Mesenchymal stem cell (in vitro differentiated cells and primary cell): ENCODE measurements around the gene FERMT3.

Source experiments
- DNase-seq: peaks from one replicate; pipeline ENCODE4 v3.0.0-alpha.2; 2013
- H2AFZ ChIP-seq: one replicate; pipeline ENCODE4 v1.6.1; 2013; ENCODE audit warnings: low read depth, mild to moderate bottlenecking, control low read depth, inconsistent platforms, low read length, moderate library complexity
- H2AK5ac ChIP-seq: 2 replicates; pipeline ENCODE4 v1.6.1; 2013; ENCODE audit warnings: low read length, moderate library complexity, mild to moderate bottlenecking, inconsistent platforms; ENCODE audit not compliant: severe bottlenecking
- H2BK120ac ChIP-seq: one replicate; pipeline ENCODE4 v1.6.1; 2013; ENCODE audit warnings: low read depth, mild to moderate bottlenecking, inconsistent platforms, low read length, moderate library complexity
- H2BK12ac ChIP-seq, 2 experiments: one replicate each; pipeline ENCODE4 v1.6.1; 2013; ENCODE audit warnings: inconsistent platforms in 2 of 2, low read length in 2 of 2, mild to moderate bottlenecking in 2 of 2, moderate library complexity in 2 of 2, control low read depth in 1 of 2
- H2BK15ac ChIP-seq: one replicate; pipeline ENCODE4 v1.6.1; 2013; ENCODE audit warnings: mild to moderate bottlenecking, low read depth, inconsistent platforms; ENCODE audit not compliant: poor library complexity, severe bottlenecking
- H2BK5ac ChIP-seq: 2 replicates; pipeline ENCODE4 v1.6.1; 2013; ENCODE audit warnings: low read depth, mild to moderate bottlenecking, low read length, control low read depth, inconsistent platforms; ENCODE audit not compliant: poor library complexity, severe bottlenecking
- H3K14ac ChIP-seq, 2 experiments: one replicate each; pipeline ENCODE4 v1.6.1; 2013; ENCODE audit warnings: inconsistent platforms in 2 of 2, low read length in 2 of 2, control low read depth in 1 of 2, mild to moderate bottlenecking in 1 of 2, moderate library complexity in 1 of 2
- H3K18ac ChIP-seq, 2 experiments: one replicate each; pipeline ENCODE4 v1.6.1; 2013; ENCODE audit warnings: inconsistent platforms in 2 of 2, low read length in 2 of 2, control low read depth in 1 of 2, low read depth in 1 of 2, mild to moderate bottlenecking in 1 of 2
- H3K23ac ChIP-seq, 2 experiments: one replicate each; pipeline ENCODE4 v1.6.1; 2013; ENCODE audit warnings: inconsistent platforms in 2 of 2, low read length in 2 of 2, mild to moderate bottlenecking in 2 of 2, moderate library complexity in 2 of 2, control low read depth in 1 of 2
- H3K27ac ChIP-seq: 2 replicates; pipeline ENCODE4 v1.5.1; 2013; ENCODE audit warnings: mild to moderate bottlenecking, moderate library complexity, low read length, control low read depth, inconsistent platforms; ENCODE audit not compliant: poor library complexity, severe bottlenecking
- H3K27me3 ChIP-seq, 2 experiments: 2 replicates each; pipeline versions ENCODE4 v1.6.1 to v1.7.0; 2013; ENCODE audit warnings: low read length in 2 of 2, mild to moderate bottlenecking in 2 of 2, moderate library complexity in 2 of 2, control low read depth in 1 of 2, inconsistent platforms in 1 of 2; ENCODE audit not compliant: control insufficient read depth in 1 of 2, insufficient read depth in 1 of 2
- H3K36me3 ChIP-seq, 2 experiments: 2 replicates each; pipeline versions ENCODE4 v1.6.1 to v1.7.0; 2013; ENCODE audit warnings: low read length in 2 of 2, control low read depth in 1 of 2, inconsistent platforms in 1 of 2, low read depth in 1 of 2, mild to moderate bottlenecking in 1 of 2; ENCODE audit not compliant: insufficient read depth in 2 of 2, control insufficient read depth in 1 of 2
- H3K4ac ChIP-seq, 2 experiments: one replicate each; pipeline ENCODE4 v1.6.1; 2013; ENCODE audit warnings: inconsistent platforms in 2 of 2, low read length in 2 of 2, mild to moderate bottlenecking in 2 of 2, moderate library complexity in 2 of 2, control low read depth in 1 of 2, low read depth in 1 of 2
- H3K4me1 ChIP-seq: 2 replicates; pipeline ENCODE4 v1.6.1; 2013; ENCODE audit warnings: low read depth, low read length, control low read depth; ENCODE audit not compliant: control insufficient read depth, insufficient read depth
- H3K4me2 ChIP-seq: 2 replicates; pipeline ENCODE4 v1.6.1; 2013; ENCODE audit warnings: low read length, mild to moderate bottlenecking, inconsistent platforms; ENCODE audit not compliant: poor library complexity, severe bottlenecking
- H3K4me3 ChIP-seq, 2 experiments: 2 replicates each; pipeline versions ENCODE4 v1.5.1 to v1.7.0; 2013; ENCODE audit warnings: low read length in 2 of 2, mild to moderate bottlenecking in 2 of 2, control low read depth in 1 of 2, low read depth in 1 of 2; ENCODE audit not compliant: insufficient read depth in 1 of 2
- H3K79me1 ChIP-seq: replicated peaks from 2 replicates; pipeline ENCODE4 v1.6.1; 2013; ENCODE audit warnings: mild to moderate bottlenecking, control low read depth, low read length, inconsistent platforms; ENCODE audit not compliant: poor library complexity, severe bottlenecking
- H3K9ac ChIP-seq: 2 replicates; pipeline ENCODE4 v1.7.0; 2013; ENCODE audit warnings: mild to moderate bottlenecking, low read length, moderate library complexity
- H3K9me3 ChIP-seq: 2 replicates; pipeline ENCODE4 v1.7.0; 2013; ENCODE audit warnings: mild to moderate bottlenecking, low read length; ENCODE audit not compliant: control insufficient read depth
- H4K8ac ChIP-seq: one replicate; pipeline ENCODE4 v1.6.1; 2013; ENCODE audit warnings: inconsistent platforms, mild to moderate bottlenecking, low read length, moderate library complexity
- H4K91ac ChIP-seq: one replicate; pipeline ENCODE4 v1.6.1; 2013; ENCODE audit warnings: mild to moderate bottlenecking, low read length, inconsistent platforms
- WGBS: methylation state at CpG from one replicate; pipeline ENCODE4 v1.1.7; 2013; ENCODE audit warnings: mixed read lengths; 5-methylcytosine and 5-hydroxymethylcytosine counted together

FERMT3 gene

GRCh38 chr11:64185175-64185692 lies 21.3 kb upstream of the FERMT3 start:
- peak overlapping the region; percentile 94 for H4K91ac ChIP-seq
- H3K4me1 ChIP-seq = peaks cover 22% of the 10 kb centered on the region
- no peaks in the 10 kb centered on the region for H3K9me3 ChIP-seq
- no peak overlapping the region for H2BK15ac ChIP-seq
- H4K8ac ChIP-seq = peak overlapping the region; percentile 93
- peak overlapping the region; percentile 87 for H3K4me2 ChIP-seq
- H3K9ac ChIP-seq = peak overlapping the region; percentile 95
- H3K14ac ChIP-seq = peak overlapping the region in 1 of 2 experiments; percentile 93
- DNase-seq = peak; percentile 94
- H3K4me3 ChIP-seq = peak overlapping the region; percentile 71 to 94
- under 1% methylated on average over 52 of the region's 52 CpGs for WGBS
- peak overlapping the region in 1 of 2 experiments; percentile 92 for H3K23ac ChIP-seq
- peak overlapping the region; percentile 68 for H2BK5ac ChIP-seq
- peak overlapping the region; percentile 55 to 90 for H3K4ac ChIP-seq
- H3K27me3 ChIP-seq = no peaks in the 10 kb centered on the region
- H3K18ac ChIP-seq = peak overlapping the region; percentile 91 to 98
- peak overlapping the region; percentile 43 for H2AK5ac ChIP-seq
- peak overlapping the region; percentile 37 to 44 for H2BK12ac ChIP-seq
- H3K27ac ChIP-seq = peak overlapping the region; percentile 93
- H2AFZ ChIP-seq = peak overlapping the region; percentile 29
- H2BK120ac ChIP-seq = no peak overlapping the region
- peaks cover 14% of the 10 kb centered on the region for H3K79me1 ChIP-seq
- H3K36me3 ChIP-seq = peaks cover 4 to 7% of the 10 kb centered on the region in 2 experiments

- Histone ChIP-seq H2BK15ac (peak within 1 kb of the TSS; percentile 36), H2BK12ac (peak within 1 kb of the TSS; percentile 37 to 44), H3K4me2 (peak within 1 kb of the TSS; percentile 87), H3K9ac (peak within 1 kb of the TSS; percentile 95), H3K9me3 (no peaks in the 10 kb centered on the region), H3K36me3 (peaks cover 4 to 7% of the 10 kb centered on the region in 2 experiments), H4K91ac (peak within 1 kb of the TSS; percentile 94), H3K27me3 (no peaks in the 10 kb centered on the region), H4K8ac (peak within 1 kb of the TSS; percentile 93), H3K14ac (peak within 1 kb of the TSS; percentile 83 to 93), H2BK120ac (peak within 1 kb of the TSS; percentile 75), H3K27ac (peak within 1 kb of the TSS; percentile 93), H2AK5ac (peak within 1 kb of the TSS; percentile 43), H2AFZ (peak within 1 kb of the TSS; percentile 29), H3K18ac (peak within 1 kb of the TSS; percentile 91 to 98), H3K23ac (peak within 1 kb of the TSS in 1 of 2 experiments; percentile 92), H3K79me1 (peaks cover 8% of the 10 kb centered on the region), H3K4me3 (peak within 1 kb of the TSS; percentile 71 to 94), H3K4ac (peak within 1 kb of the TSS; percentile 55 to 90), H3K4me1 (peaks cover 22% of the 10 kb centered on the region), H2BK5ac (peak within 1 kb of the TSS; percentile 68)
- 1% methylated on average over 74 of the region's 74 CpGs for WGBS
- peak; percentile 100 for DNase-seq
Measured at GRCh38 chr11:64185693-64186491, 20.6 kb upstream of the FERMT3 start, which contains the start of gene STIP1. Gene STIP1 (plus strand): TSS chr11:64186171. CDS start chr11:64186262, 91 bp downstream.

- H3K4me3 ChIP-seq = no peak overlapping the region
- H2AK5ac ChIP-seq = no peak overlapping the region
- no peak overlapping the region for H2AFZ ChIP-seq
- H2BK5ac ChIP-seq = no peak overlapping the region
- under 1% methylated on average over 46 of the region's 48 CpGs for WGBS
- H3K36me3 ChIP-seq = peaks cover 5 to 7% of the 10 kb centered on the region in 2 experiments
- no peaks in the 10 kb centered on the region for H3K27me3 ChIP-seq
- peaks cover 18% of the 10 kb centered on the region for H3K4me1 ChIP-seq
- H3K14ac ChIP-seq = peak overlapping the region in 1 of 2 experiments; percentile 83
- H3K9ac ChIP-seq = no peak overlapping the region
- H4K91ac ChIP-seq = no peak overlapping the region
- no peak overlapping the region for H3K4ac ChIP-seq
- no peak overlapping the region for H2BK12ac ChIP-seq
- H2BK15ac ChIP-seq = peak overlapping the region; percentile 36
- H3K18ac ChIP-seq = peak overlapping the region in 1 of 2 experiments; percentile 72
- H3K27ac ChIP-seq = peak overlapping the region; percentile 4
- peaks cover 8% of the 10 kb centered on the region for H3K79me1 ChIP-seq
- no peaks in the 10 kb centered on the region for H3K9me3 ChIP-seq
- peak overlapping the region; percentile 75 for H2BK120ac ChIP-seq
- peak overlapping the region in 1 of 2 experiments; percentile 61 for H3K23ac ChIP-seq
- no peak overlapping the region for H4K8ac ChIP-seq
- H3K4me2 ChIP-seq = no peak overlapping the region
- peak; percentile 41 for DNase-seq
Measured at GRCh38 chr11:64186492-64187165, 19.9 kb upstream of the FERMT3 start.
